Panc1 (cell line): ENCODE data around the gene CD177. TPM values are rescaled to one million over a fixed set of nuclear protein-coding genes. Genes with fewer than 3 reads are reported as not detected.
A peak's percentile ranks its signal among the peaks of the same experiment; 100 is the strongest.

Source experiments
- ATAC-seq: fragments of 200-7000 bp; cut with Tn5 transposase; 2 replicates; pipeline ENCODE4 v1.9.1; 2020; ENCODE audit warnings: mild to moderate bottlenecking, moderate library complexity
- BruUV-seq: library from RNA; stranded (reverse); fragments of 400-500 nt; replicated peaks from 2 replicates; lab custom pipeline; 2021; lab: Mats Ljungman, UMichigan
- CTCF ChIA-PET: fragments of 300-600 bp; sonication (Branson Sonifier 250); formaldehyde crosslinking; loops from one replicate; lab custom pipeline; 2022; ENCODE audit warnings: antibody characterized with exemption; lab: Charles Lee
- POLR2A ChIA-PET: fragments of 300-600 bp; sonication (Branson Sonifier 250); formaldehyde crosslinking; loops from one replicate; lab custom pipeline; 2022; ENCODE audit warnings: antibody characterized with exemption; lab: Charles Lee
- DNase-seq: peaks from one replicate; pipeline ENCODE4 v3.0.0-alpha.2; 2010; ENCODE audit warnings: low read depth, low spot score
- H3K27ac ChIP-seq: 2 replicates; pipeline ENCODE4 v1.5.1; 2011; ENCODE audit warnings: mild to moderate bottlenecking, low read length, inconsistent platforms
- H3K27me3 ChIP-seq: fragments of 200-500 bp; sonication (Bioruptor generic); 2 replicates; pipeline ENCODE4 v1.6.0; 2014; ENCODE audit warnings: low read length, inconsistent platforms; ENCODE audit not compliant: control insufficient read depth, insufficient read depth
- H3K36me3 ChIP-seq: fragments of 200-500 bp; sonication (Bioruptor generic); 2 replicates; pipeline ENCODE4 v1.5.1; 2014; ENCODE audit warnings: inconsistent platforms, mild to moderate bottlenecking, low read length, moderate library complexity; ENCODE audit not compliant: control insufficient read depth, insufficient read depth
- H3K4me1 ChIP-seq: 2 replicates; pipeline ENCODE4 v1.5.1; 2011; ENCODE audit warnings: inconsistent platforms, mild to moderate bottlenecking, low read length, moderate library complexity; ENCODE audit not compliant: control insufficient read depth, insufficient read depth
- H3K4me3 ChIP-seq, 2 experiments: 2 replicates each; pipeline ENCODE4 v1.5.1; 2011 to 2012; ENCODE audit warnings: low read depth in 2 of 2, low read length in 2 of 2, mild to moderate bottlenecking in 2 of 2, inconsistent platforms in 1 of 2, moderate library complexity in 1 of 2
- H3K9me3 ChIP-seq: fragments of 200-500 bp; sonication (Bioruptor generic); 2 replicates; pipeline ENCODE4 v1.5.1; 2014; ENCODE audit warnings: low read depth, mild to moderate bottlenecking, inconsistent platforms, low read length, moderate library complexity; ENCODE audit not compliant: control insufficient read depth, insufficient read depth
- CTCF ChIP-seq: fragments of 450-650 bp; IDR thresholded peaks from 2 replicates; pipeline ENCODE4 v1.5.1; 2017; ENCODE audit warnings: mild to moderate bottlenecking
- POLR2AphosphoS5 ChIP-seq: IDR thresholded peaks from 2 replicates; pipeline ENCODE4 v1.6.1; 2012; ENCODE audit warnings: mild to moderate bottlenecking, low read depth, low read length, moderate library complexity
- REST ChIP-seq, 2 experiments: IDR thresholded peaks; 2 replicates each; pipeline ENCODE4 v1.6.1; 2011 to 2012; ENCODE audit warnings: low read depth in 2 of 2, control low read depth in 1 of 2, low read length in 1 of 2, mild to moderate bottlenecking in 1 of 2, moderate library complexity in 1 of 2; ENCODE audit not compliant: insufficient read depth in 1 of 2
- SIN3A ChIP-seq: IDR thresholded peaks from 2 replicates; pipeline ENCODE4 v1.6.1; 2012; ENCODE audit warnings: low read depth, mild to moderate bottlenecking, low read length, moderate library complexity, borderline replicate concordance; ENCODE audit not compliant: insufficient read depth
- TCF7L2 ChIP-seq: IDR thresholded peaks from 2 replicates; pipeline ENCODE4 v1.6.1; 2011; ENCODE audit warnings: mild to moderate bottlenecking, low read depth, low read length, inconsistent platforms
- in situ Hi-C: cut with HindIII; loops from 2 replicates; pipeline ENCODE4 v1.10.0; 2016; ENCODE audit warnings: low sequenced_read_pairs, low pct_unique_long_range_greater_than_20kb
- intact Hi-C: fragments of 100-400 bp; cut with micrococcal nuclease; formaldehyde crosslinking; loops from one replicate; pipeline ENCODE4 v1.10.0; 2022; ENCODE audit not compliant: unreplicated experiment
- total RNA-seq: library from RNA; stranded (reverse); gene quantifications from one replicate; pipeline ENCODE4 v1.2.1, GENCODE V29; 2021; ENCODE audit not compliant: unreplicated experiment

CD177 gene
- total RNA-seq, 1 experiment from 2014 or later, result 0.28 TPM

DNA sequence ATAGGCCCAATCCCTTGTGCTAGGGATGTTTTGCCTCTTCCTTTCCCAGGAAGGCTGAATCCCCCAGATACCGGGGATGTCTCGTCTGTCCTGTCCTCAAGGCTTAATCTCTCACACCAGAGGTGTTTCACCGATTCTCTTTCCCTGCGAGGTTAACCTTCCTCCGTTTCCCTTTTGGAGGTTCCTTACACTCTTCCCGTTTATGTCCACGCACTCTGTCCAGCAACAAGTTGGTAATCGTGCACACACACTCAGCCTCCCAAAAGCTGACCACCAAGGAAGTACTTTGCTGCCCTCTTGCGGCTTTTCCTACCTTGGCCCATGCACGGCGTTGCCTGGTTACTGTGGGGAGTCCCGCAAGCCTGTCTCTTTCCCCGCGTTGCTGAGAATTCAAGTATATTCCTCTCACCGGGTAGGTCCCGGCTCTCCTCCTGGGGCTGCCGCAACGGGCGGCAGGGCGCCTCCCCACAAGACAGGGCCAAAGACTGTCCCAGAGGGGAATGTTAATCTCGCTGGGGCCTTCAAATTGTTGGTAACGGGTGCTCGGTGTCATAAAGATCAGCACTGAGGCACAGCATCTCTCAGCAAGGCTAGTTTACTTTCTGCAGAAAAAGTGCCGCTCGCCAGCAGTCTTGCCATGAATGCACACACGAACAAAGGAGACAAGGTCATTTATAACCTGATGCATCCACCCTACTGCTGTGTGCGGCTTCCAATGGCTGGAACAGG lies 36.7 kb upstream of the CD177 start:
- in situ Hi-C loops (no loop called here), intact Hi-C loops (no loop called here)
- TF ChIP-seq CTCF (peak; percentile 73), TCF7L2 (no peak)
- ATAC-seq, result peak; percentile 96
- ChIA-PET POLR2A (no interaction called here), CTCF (no interaction called here)
- no peak overlapping the region for H3K27ac ChIP-seq
- no peaks in the 10 kb centered on the region for H3K27me3 ChIP-seq
- no TSS peak for BruUV-seq
- H3K9me3 ChIP-seq, result no peaks in the 10 kb centered on the region
- peak; percentile 5 for DNase-seq
- no peaks in the 10 kb centered on the region for H3K4me1 ChIP-seq
- no peak overlapping the region for H3K4me3 ChIP-seq
- no peaks in the 10 kb centered on the region; the same call in 1 of the 2 replicates for H3K36me3 ChIP-seq

GRCh38 chr19:43318203-43318602 lies 35.3 kb upstream of the CD177 start:
- Histone ChIP-seq H3K9me3 (no peaks in the 10 kb centered on the region), H3K27ac (no peak overlapping the region), H3K27me3 (no peaks in the 10 kb centered on the region), H3K4me3 (no peak overlapping the region), H3K4me1 (no peaks in the 10 kb centered on the region), H3K36me3 (no peaks in the 10 kb centered on the region; the same call in 1 of the 2 replicates)
- DNase-seq, result no peak
- ChIA-PET POLR2A (no interaction called here), CTCF (no interaction called here)
- no peak for ATAC-seq
- in situ Hi-C loops (no loop called here), intact Hi-C loops (no loop called here)
- TF ChIP-seq POLR2AphosphoS5 (no peak), SIN3A (no peak), REST (IDR thresholded peaks at IDR 0.05; ENCODE audit: insufficient read depth in 1 of 2, low read depth in 2 of 2, low read length in 1 of 2) (no peak), TCF7L2 (no peak), CTCF (no peak)
- no TSS peak for BruUV-seq
